EL (cell line): ENCODE results near the gene ELFN1.
"Not testable (repeated sequence)": the region's sequence is repeated elsewhere in the genome, so short reads cannot be mapped to it uniquely, and the experiment has no call there.

Experiments
- DNase-seq: peaks from one replicate; pipeline ENCODE4 v3.0.0-alpha.2; 2016

The ELFN1 gene

GRCh38 chr7:1713502-1714484 is 43.7 kb downstream of the ELFN1 start:
- DNase-seq, result no peak

GRCh38 chr7:1714583-1715330 is 44.7 kb downstream of the ELFN1 start:
- no peak for DNase-seq

- DNase-seq, result no peak
These were observed 45.2 kb downstream of the ELFN1 start for GRCh38 chr7:1715331-1715625.

- DNase-seq, result no peak
These were observed 45.6 kb downstream of the ELFN1 start for GRCh38 chr7:1715671-1716074.

GRCh38 chr7:1716263-1717094 is 46.4 kb downstream of the ELFN1 start:
- DNase-seq, result peak; percentile 25

- DNase-seq, result no peak
These were observed 47.0 kb downstream of the ELFN1 start for GRCh38 chr7:1717095-1717483.

GRCh38 chr7:1717903-1718676 is 48.0 kb downstream of the ELFN1 start:
- DNase-seq, result no peak

GRCh38 chr7:1718850-1719249 is 48.8 kb downstream of the ELFN1 start:
- not testable (repeated sequence) for DNase-seq

- not testable (repeated sequence) for DNase-seq
These were observed 49.2 kb downstream of the ELFN1 start for GRCh38 chr7:1719256-1719655.

GRCh38 chr7:1719913-1720312 is 49.8 kb downstream of the ELFN1 start:
- no peak for DNase-seq

GRCh38 chr7:1720326-1720725 is 50.2 kb downstream of the ELFN1 start:
- DNase-seq, result no peak

GRCh38 chr7:1721047-1721690 is 51.1 kb downstream of the ELFN1 start:
- no peak for DNase-seq

GRCh38 chr7:1723254-1723653 is 53.2 kb downstream of the ELFN1 start:
- no peak for DNase-seq

GRCh38 chr7:1724118-1724910 is 54.2 kb downstream of the ELFN1 start:
- no peak for DNase-seq

GRCh38 chr7:1725199-1725690 is 55.2 kb downstream of the ELFN1 start:
- DNase-seq, result no peak

GRCh38 chr7:1725766-1726630 is 55.9 kb downstream of the ELFN1 start:
- no peak for DNase-seq

- no peak for DNase-seq
These were observed 57.0 kb downstream of the ELFN1 start for GRCh38 chr7:1727079-1727478.

GRCh38 chr7:1727812-1728570 is 57.9 kb downstream of the ELFN1 start:
- no peak for DNase-seq

- DNase-seq, result no peak
These were observed 59.1 kb downstream of the ELFN1 start for GRCh38 chr7:1729183-1729582.
